GM21529 (cell line): ENCODE measurements around the gene CCDC87.
A peak's percentile ranks its signal among the peaks of the same experiment; 100 is the strongest.
"Not testable (repeated sequence)": the region's sequence is repeated elsewhere in the genome, so short reads cannot be mapped to it uniquely, and the experiment has no call there.

Experiments used
- ATAC-seq: cut with Tn5 transposase; IDR thresholded peaks from one replicate; pipeline ENCODE4 v1.9.1; 2021; ENCODE audit not compliant: unreplicated experiment

Gene CCDC87, protein sequence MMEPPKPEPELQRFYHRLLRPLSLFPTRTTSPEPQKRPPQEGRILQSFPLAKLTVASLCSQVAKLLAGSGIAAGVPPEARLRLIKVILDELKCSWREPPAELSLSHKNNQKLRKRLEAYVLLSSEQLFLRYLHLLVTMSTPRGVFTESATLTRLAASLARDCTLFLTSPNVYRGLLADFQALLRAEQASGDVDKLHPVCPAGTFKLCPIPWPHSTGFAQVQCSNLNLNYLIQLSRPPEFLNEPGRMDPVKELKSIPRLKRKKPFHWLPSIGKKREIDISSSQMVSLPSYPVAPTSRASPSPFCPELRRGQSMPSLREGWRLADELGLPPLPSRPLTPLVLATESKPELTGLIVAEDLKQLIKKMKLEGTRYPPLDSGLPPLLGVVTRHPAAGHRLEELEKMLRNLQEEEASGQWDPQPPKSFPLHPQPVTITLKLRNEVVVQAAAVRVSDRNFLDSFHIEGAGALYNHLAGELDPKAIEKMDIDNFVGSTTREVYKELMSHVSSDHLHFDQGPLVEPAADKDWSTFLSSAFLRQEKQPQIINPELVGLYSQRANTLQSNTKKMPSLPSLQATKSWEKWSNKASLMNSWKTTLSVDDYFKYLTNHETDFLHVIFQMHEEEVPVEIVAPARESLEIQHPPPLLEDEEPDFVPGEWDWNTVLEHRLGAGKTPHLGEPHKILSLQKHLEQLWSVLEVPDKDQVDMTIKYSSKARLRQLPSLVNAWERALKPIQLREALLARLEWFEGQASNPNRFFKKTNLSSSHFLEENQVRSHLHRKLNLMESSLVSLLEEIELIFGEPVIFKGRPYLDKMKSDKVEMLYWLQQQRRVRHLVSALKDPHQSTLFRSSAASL

DNA sequence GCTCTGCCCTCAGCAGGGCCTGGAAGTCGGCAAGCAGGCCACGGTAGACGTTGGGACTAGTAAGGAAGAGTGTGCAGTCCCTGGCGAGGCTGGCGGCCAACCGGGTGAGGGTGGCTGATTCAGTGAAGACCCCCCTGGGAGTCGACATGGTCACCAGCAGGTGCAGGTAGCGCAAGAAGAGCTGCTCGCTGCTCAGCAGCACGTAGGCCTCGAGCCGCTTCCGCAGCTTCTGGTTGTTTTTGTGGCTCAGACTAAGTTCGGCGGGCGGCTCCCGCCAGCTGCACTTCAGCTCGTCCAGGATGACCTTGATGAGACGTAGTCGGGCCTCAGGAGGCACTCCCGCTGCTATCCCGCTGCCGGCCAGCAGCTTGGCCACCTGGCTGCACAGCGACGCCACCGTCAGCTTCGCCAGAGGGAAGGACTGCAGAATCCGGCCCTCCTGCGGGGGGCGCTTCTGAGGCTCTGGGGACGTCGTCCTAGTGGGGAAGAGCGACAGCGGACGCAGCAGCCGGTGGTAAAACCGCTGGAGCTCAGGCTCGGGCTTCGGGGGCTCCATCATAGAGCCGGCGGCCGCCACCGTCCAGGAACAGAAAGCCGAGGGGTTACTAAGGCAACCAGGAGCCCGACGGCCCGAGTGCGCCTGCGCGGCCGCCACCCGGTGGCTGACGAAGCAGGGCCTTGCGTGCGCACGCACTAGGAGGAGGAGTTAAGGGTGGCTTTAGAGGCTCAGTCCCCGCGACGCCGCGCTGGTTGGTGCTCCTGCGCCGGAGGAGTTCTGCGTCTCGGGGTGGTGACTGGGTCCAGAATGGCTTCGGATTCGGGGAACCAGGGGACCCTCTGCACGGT, at the start of gene CCDC87, which contains the start of gene CCS:
TSS of gene CCDC87 (minus strand) at position 607 of the 846 bp plus-strand sequence. CDS start at position 559, 48 bp downstream.
TSS of gene CCS (plus strand) at position 729 of the 846 bp plus-strand sequence. CDS start at position 806, 77 bp downstream.
- ATAC-seq: peak; percentile 92

DNA sequence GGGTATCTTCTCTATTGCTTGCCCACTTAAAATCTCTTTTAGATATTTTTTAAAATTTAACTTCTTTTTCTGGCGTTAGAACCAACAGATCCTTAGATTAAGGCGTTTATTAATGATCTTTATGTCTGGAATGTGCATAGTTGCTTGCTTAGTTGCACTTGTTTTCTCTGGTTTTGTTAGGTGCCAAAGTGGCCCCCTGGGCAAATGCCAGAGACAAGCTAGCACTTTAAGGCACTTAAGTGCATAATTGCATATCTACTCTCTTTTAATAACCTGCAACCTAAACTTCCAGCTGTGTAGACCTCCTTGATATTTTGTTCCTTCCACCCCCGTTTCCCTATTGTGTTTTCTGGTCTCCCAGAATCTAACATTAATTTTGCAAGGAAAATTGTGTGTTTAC, 49.0 kb upstream of the CCDC87 start:
- ATAC-seq: no peak

GRCh38 chr11:66639814-66640340, 47.0 kb upstream of the CCDC87 start:
- ATAC-seq: not testable (repeated sequence)

DNA sequence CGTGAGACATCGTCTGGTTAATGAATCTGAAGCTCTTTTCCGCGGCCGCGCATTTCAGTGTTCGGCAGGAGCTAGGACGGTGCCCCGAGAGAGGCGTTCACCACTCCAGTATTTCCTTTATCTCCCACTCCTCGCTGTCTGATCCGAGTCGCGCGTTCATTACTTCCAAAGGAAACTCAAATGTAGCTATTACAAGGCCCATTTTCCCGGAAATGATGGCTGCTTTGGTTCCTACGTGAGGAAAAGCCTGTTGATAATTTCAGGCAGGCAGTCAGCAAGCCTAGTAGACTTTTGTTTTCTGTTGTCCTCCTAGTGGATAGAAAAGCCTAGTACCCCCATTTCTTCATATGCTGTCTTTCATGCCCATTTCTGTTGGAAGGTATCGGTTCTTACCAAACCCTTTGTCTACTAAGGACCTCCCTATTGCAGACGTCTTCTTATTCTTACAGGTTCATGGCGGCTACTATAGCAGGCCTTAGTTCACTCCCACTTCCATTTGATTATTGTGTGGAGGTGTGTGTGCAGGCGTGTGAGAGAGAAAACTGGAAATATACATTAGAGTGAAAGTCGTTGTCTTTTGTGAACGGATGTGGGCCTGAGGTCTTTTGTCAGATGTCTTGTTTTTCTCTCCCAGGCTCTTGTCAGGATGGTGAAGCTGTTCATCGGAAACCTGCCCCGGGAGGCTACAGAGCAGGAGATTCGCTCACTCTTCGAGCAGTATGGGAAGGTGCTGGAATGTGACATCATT, 46.4 kb upstream of the CCDC87 start:
- no peak for ATAC-seq

DNA sequence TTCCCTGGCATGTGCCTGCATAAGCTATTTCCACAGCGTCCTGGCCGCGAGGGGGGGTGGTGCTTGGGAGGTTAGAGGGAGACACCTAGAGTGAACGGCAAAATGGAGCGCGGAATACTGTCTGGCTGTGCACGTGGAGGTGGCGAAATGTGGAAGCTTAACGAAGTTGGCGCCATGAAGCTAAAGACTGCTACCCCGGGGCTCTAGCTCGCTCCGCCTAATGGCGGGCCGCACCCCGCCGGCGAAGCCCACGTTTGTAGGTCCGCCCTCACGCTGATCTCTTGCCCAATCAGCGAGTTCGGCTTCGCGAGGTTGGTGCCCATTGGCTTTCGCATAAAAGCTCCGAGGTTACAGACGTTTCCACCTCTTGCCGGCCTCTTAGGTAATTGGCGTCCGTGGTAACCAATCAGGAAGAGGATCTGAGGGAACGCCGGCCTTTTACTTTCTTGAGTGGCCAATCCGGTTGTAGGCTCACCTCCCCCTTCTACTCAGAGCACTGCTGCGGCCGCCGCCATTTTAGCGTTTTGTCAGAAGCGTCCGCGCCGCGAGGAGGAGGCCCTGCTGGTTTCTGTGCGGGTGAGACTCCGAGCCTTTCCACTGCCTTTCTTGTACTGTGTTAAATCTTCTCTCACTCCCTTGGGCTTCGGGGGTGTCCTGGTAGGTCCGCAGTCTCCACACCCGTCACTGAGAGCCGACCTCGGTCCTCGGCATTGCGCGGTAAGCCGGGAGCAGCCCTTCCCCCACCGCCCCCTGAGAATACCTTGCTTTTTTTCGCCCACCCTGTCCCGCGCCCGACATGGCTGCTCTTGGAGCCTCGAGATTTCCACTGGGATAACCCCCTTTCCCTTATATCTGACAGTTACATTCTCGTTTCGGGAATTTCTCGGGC, 45.6 kb upstream of the CCDC87 start, which contains the start of gene RBM4:
TSS of gene RBM4 (plus strand) at position 527 of the 889 bp plus-strand sequence. CDS start 1,009 bp downstream, outside the sequence.
- peak; percentile 93 for ATAC-seq

DNA sequence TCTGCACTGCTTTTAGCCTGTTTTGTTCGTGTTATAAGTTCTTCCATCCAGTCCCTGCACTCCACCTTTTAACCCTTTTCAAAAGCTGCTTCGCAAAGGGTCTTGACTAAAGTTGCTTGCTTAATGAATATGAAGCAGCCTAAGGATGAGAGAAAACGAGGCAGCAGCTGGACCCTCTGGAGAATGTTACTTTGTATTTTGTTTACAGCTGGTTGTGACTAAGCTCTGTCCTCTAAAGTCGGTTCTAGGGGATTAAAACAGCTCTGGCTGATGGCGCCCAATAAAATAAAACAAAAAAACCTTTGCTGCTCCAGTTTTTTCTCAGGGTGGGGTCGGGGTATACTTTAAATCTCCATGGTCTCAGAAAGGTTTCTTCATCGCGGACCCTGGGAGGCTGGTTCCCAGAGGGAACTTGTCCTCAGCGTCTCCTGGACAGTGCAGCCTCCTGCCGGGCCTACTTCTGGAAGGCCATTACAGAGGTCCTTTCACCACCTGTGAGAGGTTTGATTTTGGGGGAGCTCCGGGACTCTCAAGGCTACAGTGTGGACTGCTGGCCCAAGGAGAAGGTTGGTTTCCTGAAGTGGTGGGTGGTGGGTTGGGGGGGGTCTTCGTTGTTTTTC, 44.8 kb upstream of the CCDC87 start:
- no peak for ATAC-seq

DNA sequence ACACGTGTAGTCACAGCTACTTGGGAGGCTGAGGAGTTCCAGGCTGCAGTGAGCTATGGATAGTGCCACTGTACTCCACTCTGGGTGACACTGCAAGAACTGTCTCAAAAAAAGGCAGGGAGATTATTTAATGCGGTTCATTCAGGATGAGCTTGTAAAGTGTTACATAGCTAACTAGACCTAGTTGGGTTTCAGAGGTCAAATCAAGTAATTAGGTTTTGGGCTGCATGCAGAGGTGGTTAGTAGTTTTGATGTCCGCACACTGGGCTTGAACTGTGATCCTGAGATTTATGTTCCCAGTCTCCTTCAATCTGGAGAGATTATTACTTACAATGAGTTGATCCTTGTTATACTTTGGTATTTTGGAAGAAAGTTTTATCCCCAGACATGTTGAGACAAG, 43.5 kb upstream of the CCDC87 start:
- ATAC-seq: no peak

- ATAC-seq: no peak
Observed at GRCh38 chr11:66632952-66633351, 40.1 kb upstream of the CCDC87 start.

GRCh38 chr11:66631883-66632282, 39.0 kb upstream of the CCDC87 start:
- ATAC-seq: no peak

DNA sequence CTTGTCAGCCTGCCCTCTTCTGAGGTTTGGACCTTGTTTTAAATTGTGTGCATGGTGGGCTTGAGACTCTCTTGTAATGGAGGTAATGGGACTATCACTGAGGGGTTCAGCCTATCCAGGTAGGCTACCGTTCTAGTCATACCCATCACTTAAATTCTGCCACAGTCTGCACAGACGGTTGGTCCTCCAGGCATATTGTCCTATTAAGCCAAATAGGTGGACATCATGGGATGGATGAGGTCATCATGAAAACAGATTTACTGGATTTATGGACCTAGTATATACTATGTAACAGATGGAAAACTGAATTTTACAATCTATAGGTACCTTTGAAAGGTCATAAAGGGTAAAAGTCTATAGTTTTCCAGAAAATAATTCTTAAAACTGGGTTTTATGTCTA, 36.5 kb upstream of the CCDC87 start:
- no peak for ATAC-seq

DNA sequence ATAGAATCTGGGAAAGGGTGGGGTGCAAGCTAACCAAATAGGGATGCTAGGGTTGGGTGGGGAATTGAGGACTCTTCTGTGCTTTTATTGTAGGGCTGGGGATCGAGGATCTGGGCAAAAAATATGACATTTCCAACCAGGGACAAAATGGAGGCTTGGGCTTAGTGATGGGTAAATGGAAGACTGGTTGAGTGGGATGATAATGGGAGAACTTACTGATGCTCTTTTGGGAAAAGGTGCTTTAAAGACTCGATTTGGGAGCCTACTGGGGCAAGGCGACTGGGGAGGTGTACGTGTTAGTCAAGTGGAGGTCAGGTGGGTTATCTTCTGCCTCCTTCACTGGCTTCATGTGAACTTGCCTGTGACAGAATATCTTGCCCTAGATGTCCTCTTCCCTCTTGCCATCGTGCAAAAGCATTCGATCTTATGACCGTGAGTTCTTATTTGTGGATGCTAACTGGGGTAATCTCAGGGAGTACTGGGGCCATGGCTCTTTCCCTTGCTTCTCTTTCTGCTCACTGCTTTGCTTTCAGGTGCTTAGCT, 35.3 kb upstream of the CCDC87 start:
- no peak for ATAC-seq

DNA sequence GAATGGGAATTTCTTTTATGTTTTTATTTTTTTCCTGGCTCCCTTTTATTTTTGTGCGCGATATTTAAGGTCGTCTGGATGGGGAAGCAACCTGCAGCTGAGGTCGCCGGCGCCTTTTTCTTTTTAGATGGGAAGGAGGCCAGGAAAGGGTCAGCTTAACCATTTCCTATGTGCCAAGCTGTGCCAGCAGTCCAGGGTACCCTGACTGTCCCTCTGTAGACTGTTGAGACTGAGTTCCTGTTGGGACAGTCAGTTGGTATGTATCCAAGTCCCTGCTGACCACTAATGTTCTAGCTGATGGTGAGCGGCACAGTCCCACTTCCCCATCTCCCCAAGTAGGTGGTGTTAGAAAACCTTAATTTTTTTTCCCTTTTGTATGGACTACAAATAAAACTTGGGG, 34.1 kb upstream of the CCDC87 start:
- no peak for ATAC-seq

GRCh38 chr11:66626382-66626781, 33.5 kb upstream of the CCDC87 start:
- ATAC-seq: no peak

GRCh38 chr11:66625752-66626149, 32.9 kb upstream of the CCDC87 start:
- no peak for ATAC-seq

GRCh38 chr11:66625041-66625751, 32.3 kb upstream of the CCDC87 start:
- ATAC-seq: no peak

DNA sequence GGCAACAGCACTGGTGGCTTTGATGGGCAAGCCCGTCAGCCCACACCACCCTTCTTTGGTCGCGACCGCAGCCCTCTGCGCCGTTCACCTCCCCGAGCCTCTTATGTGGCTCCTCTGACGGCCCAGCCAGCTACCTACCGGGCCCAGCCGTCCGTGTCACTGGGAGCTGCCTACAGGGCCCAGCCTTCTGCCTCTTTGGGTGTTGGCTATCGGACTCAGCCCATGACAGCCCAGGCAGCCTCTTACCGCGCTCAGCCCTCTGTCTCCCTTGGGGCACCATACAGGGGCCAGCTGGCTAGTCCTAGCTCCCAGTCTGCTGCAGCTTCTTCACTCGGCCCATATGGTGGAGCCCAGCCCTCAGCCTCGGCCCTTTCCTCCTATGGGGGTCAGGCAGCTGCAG, 31.6 kb upstream of the CCDC87 start:
- no peak for ATAC-seq

DNA sequence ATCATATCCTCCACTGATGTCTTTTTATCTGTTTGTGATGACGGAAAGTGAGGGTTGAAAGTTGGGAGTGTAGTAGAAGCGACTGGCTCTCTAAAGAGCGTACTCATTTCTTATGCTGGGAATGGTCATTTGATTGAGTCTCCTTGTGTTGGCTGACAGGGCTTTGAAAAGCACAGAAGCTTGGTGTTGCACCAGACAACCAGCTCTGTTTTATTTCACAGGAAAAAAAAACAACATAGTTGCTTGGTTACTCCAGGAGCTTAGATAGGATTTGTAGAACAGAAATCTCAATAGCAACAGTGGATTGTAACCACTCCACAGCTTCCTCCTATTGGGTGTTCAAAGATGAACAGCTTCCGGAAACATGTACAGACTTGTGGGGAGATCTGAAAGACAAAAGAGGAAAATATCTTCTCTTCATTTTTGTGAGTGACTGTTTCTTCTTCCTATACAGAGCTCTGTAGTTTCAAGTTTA, 26.3 kb upstream of the CCDC87 start:
- ATAC-seq: no peak
